Tibial artery (tissue), 4 donors: ENCODE results near the gene OPN3.
A peak's percentile ranks its signal among the peaks of the same experiment; 100 is the strongest.

Source experiments
- DNase-seq, 2 donors: peaks; one replicate each; pipeline ENCODE4 v3.0.0-alpha.2; 2019
- H3K27ac ChIP-seq, 2 donors: fragments of 200-600 bp; sonication (generic) in 1 of 2; 1 replicate in 1 of 2; 2 replicates in 1 of 2; pipeline ENCODE4 v1.5.1; 2018 to 2019; ENCODE audit warnings: mild to moderate bottlenecking in 1 of 2
- H3K27me3 ChIP-seq, 2 donors: fragments of 200-600 bp; sonication (generic) in 1 of 2; one replicate each; pipeline versions ENCODE4 v1.5.1 to v1.6.0; 2016 to 2019
- H3K36me3 ChIP-seq, 3 donors: fragments of 200-600 bp; sonication (generic) in 2 of 3; one replicate each; pipeline ENCODE4 v1.5.1; 2016 to 2019; ENCODE audit warnings: mild to moderate bottlenecking in 2 of 3
- H3K4me1 ChIP-seq, 4 donors: fragments of 200-600 bp; sonication (generic) in 2 of 4; 1 replicate in 3 of 4; 2 replicates in 1 of 4; pipeline ENCODE4 v1.5.1; 2016 to 2019
- H3K4me3 ChIP-seq, 2 donors: fragments of 200-600 bp; sonication (generic) in 1 of 2; 1 replicate in 1 of 2; 2 replicates in 1 of 2; pipeline ENCODE4 v1.5.1; 2018 to 2019; ENCODE audit warnings: mild to moderate bottlenecking in 2 of 2
- H3K9me3 ChIP-seq, 3 donors: fragments of 200-600 bp; sonication (generic) in 1 of 3; one replicate each; pipeline ENCODE4 v1.5.1; 2016 to 2019
- CTCF ChIP-seq, 2 experiments: fragments of 200-600 bp in 1 of 2; fragments of 450-650 bp in 1 of 2; IDR thresholded peaks; one replicate each; pipeline ENCODE4 v1.5.1; 2017 to 2019; ENCODE audit warnings: antibody characterized with exemption in 2 of 2, mild to moderate bottlenecking in 1 of 2, moderate library complexity in 1 of 2
- intact Hi-C: fragments of 100-400 bp; cut with DNase I; formaldehyde crosslinking; loops from one replicate; pipeline ENCODE4 v1.15.0; 2023; ENCODE audit warnings: low total_unique reads

Gene OPN3

DNA sequence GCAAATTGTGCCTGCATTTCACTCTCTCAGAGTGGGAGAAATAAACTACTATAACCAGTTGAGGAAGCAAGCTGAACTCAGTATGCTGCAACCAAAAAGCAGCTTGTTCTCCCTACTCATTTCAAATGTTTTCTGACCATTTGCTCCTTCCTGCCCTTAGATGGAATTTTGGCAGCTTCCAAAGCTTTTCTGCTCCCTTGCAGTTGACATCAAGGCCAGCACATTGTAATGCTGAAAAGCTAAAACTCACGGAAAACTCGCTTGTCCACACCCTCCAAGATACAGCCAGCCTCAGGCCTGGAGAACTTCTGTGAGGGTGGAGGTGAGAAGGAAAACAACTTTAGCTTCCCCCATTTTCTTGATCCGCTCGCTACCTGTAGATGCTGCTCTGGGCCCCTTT is 5.0 kb upstream of the OPN3 start:
- Histone ChIP-seq H3K27ac (peak overlapping the region in 1 of 2 donors; percentile 51), H3K9me3 (no peaks in the 10 kb centered on the region), H3K4me3 (no peak overlapping the region), H3K4me1 (peaks cover 0 to 25% (median 5%) of the 10 kb centered on the region in 4 donors), H3K27me3 (no peaks in the 10 kb centered on the region), H3K36me3 (no peaks in the 10 kb centered on the region)
- intact Hi-C loops, result no loop called here
- no peak for TF ChIP-seq CTCF (IDR thresholded peaks at IDR 0.05)
- no peak for DNase-seq

GRCh38 chr1:241644259-241644658 is 4.1 kb upstream of the OPN3 start:
- no peaks in the 10 kb centered on the region for H3K36me3 ChIP-seq
- TF ChIP-seq CTCF (IDR thresholded peaks at IDR 0.05), result no peak
- no peaks in the 10 kb centered on the region for H3K9me3 ChIP-seq
- H3K27me3 ChIP-seq, result no peaks in the 10 kb centered on the region
- intact Hi-C loops, result no loop called here
- H3K4me3 ChIP-seq, result no peak overlapping the region
- peak overlapping the region in 1 of 2 donors; percentile 51 for H3K27ac ChIP-seq
- no peak for DNase-seq
- H3K4me1 ChIP-seq, result peaks cover 0 to 25% (median 5%) of the 10 kb centered on the region in 4 donors

- DNase-seq, result no peak
- H3K36me3 ChIP-seq, result no peaks in the 10 kb centered on the region
- H3K9me3 ChIP-seq, result no peaks in the 10 kb centered on the region
- intact Hi-C loops, result no loop called here
- TF ChIP-seq CTCF (IDR thresholded peaks at IDR 0.05), result no peak
- no peaks in the 10 kb centered on the region for H3K27me3 ChIP-seq
- peaks cover 0 to 36% (median 16%) of the 10 kb centered on the region in 4 donors for H3K4me1 ChIP-seq
- H3K4me3 ChIP-seq, result no peak overlapping the region
- H3K27ac ChIP-seq, result no peak overlapping the region
Observed at GRCh38 chr1:241642593-241642944, 2.4 kb upstream of the OPN3 start.

DNA sequence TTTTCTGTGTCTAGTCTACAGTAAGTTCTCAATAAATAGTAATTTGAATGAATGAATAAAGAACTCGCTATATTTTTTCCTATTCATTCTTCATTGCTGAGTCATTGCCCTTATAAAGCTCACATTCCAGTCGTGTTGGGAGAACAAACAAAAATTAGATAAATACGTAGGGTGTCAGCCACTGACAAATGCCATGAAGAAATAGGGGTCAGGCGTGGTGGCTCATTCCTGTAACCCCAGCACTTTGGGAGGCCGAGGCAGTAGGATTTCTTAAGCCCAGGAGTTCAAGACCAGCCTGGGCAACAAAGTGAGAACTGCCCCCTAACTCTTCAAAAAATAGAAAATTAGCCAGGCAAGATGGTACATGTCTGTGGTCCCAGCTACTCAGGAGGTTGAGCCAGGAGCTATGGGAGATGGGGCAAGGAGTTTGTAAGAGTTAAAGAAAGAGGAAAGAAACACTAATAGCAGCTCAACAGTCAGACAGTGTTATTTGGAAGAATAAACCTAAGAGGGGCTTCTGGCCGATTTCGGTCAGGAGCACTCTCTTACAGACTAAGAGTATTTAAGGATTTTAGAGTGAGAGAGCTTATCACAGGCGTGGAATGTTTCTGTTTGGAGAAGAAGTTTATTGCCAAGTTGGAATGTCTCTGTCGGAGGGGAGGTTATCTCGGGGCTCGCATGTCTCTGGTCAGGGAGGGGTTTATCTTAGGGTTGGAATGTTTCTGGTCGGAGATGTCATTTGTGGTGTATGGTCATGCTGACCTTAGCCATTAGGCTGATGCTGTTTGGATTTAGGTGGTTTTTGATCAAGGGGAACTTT is 1.8 kb upstream of the OPN3 start:
- Histone ChIP-seq H3K9me3 (no peaks in the 10 kb centered on the region), H3K36me3 (no peaks in the 10 kb centered on the region), H3K27ac (peak overlapping the region in 1 of 2 donors; percentile 78), H3K4me1 (peaks cover 0 to 42% (median 19%) of the 10 kb centered on the region in 4 donors), H3K4me3 (no peak overlapping the region), H3K27me3 (no peaks in the 10 kb centered on the region)
- DNase-seq, result no peak
- intact Hi-C loops, result no loop called here
- TF ChIP-seq CTCF (IDR thresholded peaks at IDR 0.05), result no peak

GRCh38 chr1:241640867-241641622 is 876 bp upstream of the OPN3 start:
- no peak for TF ChIP-seq CTCF (IDR thresholded peaks at IDR 0.05)
- no peaks in the 10 kb centered on the region for H3K27me3 ChIP-seq
- intact Hi-C loops, result no loop called here
- no peaks in the 10 kb centered on the region for H3K9me3 ChIP-seq
- peaks cover 0 to 49% (median 19%) of the 10 kb centered on the region in 4 donors for H3K4me1 ChIP-seq
- peak overlapping the region; percentile 78 to 87 for H3K27ac ChIP-seq
- no peak for DNase-seq
- H3K4me3 ChIP-seq, result peak overlapping the region; percentile 90 to 95
- no peaks in the 10 kb centered on the region for H3K36me3 ChIP-seq
